HG03442 (cell line): ENCODE data around the gene CEP104.

Experiments
- ATAC-seq: cut with Tn5 transposase; IDR thresholded peaks from one replicate; pipeline ENCODE4 v1.9.1; 2021; ENCODE audit warnings: mild to moderate bottlenecking, moderate library complexity; ENCODE audit not compliant: unreplicated experiment

The CEP104 gene

GRCh38 chr1:3779912-3780416, 77.0 kb downstream of the CEP104 start:
- ATAC-seq = no peak

- ATAC-seq = no peak
These were observed 77.6 kb downstream of the CEP104 start for GRCh38 chr1:3779265-3779911.

- ATAC-seq = no peak
These were observed 78.3 kb downstream of the CEP104 start for GRCh38 chr1:3778590-3779264.

- ATAC-seq = no peak
These were observed 79.1 kb downstream of the CEP104 start for GRCh38 chr1:3777647-3778589.

- no peak for ATAC-seq
These were observed 79.9 kb downstream of the CEP104 start for GRCh38 chr1:3777078-3777547.

GRCh38 chr1:3776231-3776961, 80.6 kb downstream of the CEP104 start:
- ATAC-seq = no peak

GRCh38 chr1:3775490-3776230, 81.4 kb downstream of the CEP104 start:
- no peak for ATAC-seq

GRCh38 chr1:3774946-3775489, 82.0 kb downstream of the CEP104 start:
- no peak for ATAC-seq

GRCh38 chr1:3774276-3774945, 82.6 kb downstream of the CEP104 start:
- ATAC-seq = no peak

GRCh38 chr1:3773572-3774275, 83.3 kb downstream of the CEP104 start:
- no peak for ATAC-seq

GRCh38 chr1:3772715-3773571, 84.1 kb downstream of the CEP104 start, which contains the start of gene SMIM1:
SMIM1 (plus strand) TSS chr1:3772749; CDS start chr1:3775374, 2,625 bp downstream.
- ATAC-seq = peak; percentile 1

GRCh38 chr1:3772027-3772714, 84.8 kb downstream of the CEP104 start:
- peak; percentile 40 for ATAC-seq

GRCh38 chr1:3771108-3772026, 85.6 kb downstream of the CEP104 start:
- no peak for ATAC-seq

GRCh38 chr1:3770047-3770765, 86.8 kb downstream of the CEP104 start:
- no peak for ATAC-seq

GRCh38 chr1:3768811-3769390, 88.1 kb downstream of the CEP104 start:
- no peak for ATAC-seq
